Natural killer cell (primary cell): ENCODE measurements around the gene ANKRD17. TPM values are rescaled to one million over a fixed set of nuclear protein-coding genes. Genes with fewer than 3 reads are reported as not detected.

Source experiments
- ATAC-seq, 3 donors: fragments of 150-1000 bp in 2 of 3; fragments of 200-7000 bp in 1 of 3; cut with Tn5 transposase; 1 replicate in 1 of 3; 2 replicates in 2 of 3; pipeline ENCODE4 v1.10.0; 2021; ENCODE audit warnings: mild to moderate bottlenecking in 2 of 3, moderate library complexity in 2 of 3
- DNase-seq, 2 donors: peaks; one replicate each; pipeline versions ENCODE4 v3.0.0 to v3.0.0-alpha.2; 2013 to 2021; ENCODE audit warnings: mixed read lengths in 1 of 2
- H3K27ac ChIP-seq: one replicate; pipeline ENCODE4 v1.5.1; 2013; ENCODE audit warnings: mild to moderate bottlenecking, low read length
- H3K27me3 ChIP-seq: one replicate; pipeline ENCODE4 v1.6.1; 2013; ENCODE audit warnings: low read length; ENCODE audit not compliant: control insufficient read depth, insufficient read depth
- H3K36me3 ChIP-seq: one replicate; pipeline ENCODE4 v1.6.1; 2013; ENCODE audit warnings: low read length; ENCODE audit not compliant: control insufficient read depth, insufficient read depth
- H3K4me1 ChIP-seq: one replicate; pipeline ENCODE4 v1.6.1; 2013; ENCODE audit warnings: low read length; ENCODE audit not compliant: control insufficient read depth, insufficient read depth
- H3K4me3 ChIP-seq: one replicate; pipeline ENCODE4 v1.5.1; 2013; ENCODE audit warnings: low read length
- H3K9me3 ChIP-seq: one replicate; pipeline ENCODE4 v1.6.1; 2013; ENCODE audit warnings: low read length; ENCODE audit not compliant: control insufficient read depth, insufficient read depth
- H3K27ac Mint-ChIP-seq, 2 donors: one replicate each; pipeline ENCODE4 v1.8.0; 2022; ENCODE audit warnings: mild to moderate bottlenecking in 2 of 2, mixed read lengths in 2 of 2, moderate library complexity in 1 of 2
- H3K27me3 Mint-ChIP-seq, 2 donors: one replicate each; pipeline ENCODE4 v1.8.0; 2022; ENCODE audit warnings: low read depth in 2 of 2, mixed read lengths in 2 of 2
- H3K36me3 Mint-ChIP-seq: one replicate; pipeline ENCODE4 v1.8.0; 2022; ENCODE audit warnings: mixed read lengths
- H3K4me1 Mint-ChIP-seq, 2 donors: one replicate each; pipeline ENCODE4 v1.8.0; 2022; ENCODE audit warnings: mixed read lengths in 2 of 2
- H3K4me3 Mint-ChIP-seq: one replicate; pipeline ENCODE4 v1.8.0; 2022; ENCODE audit warnings: mild to moderate bottlenecking, moderate library complexity, mixed read lengths
- H3K9me3 Mint-ChIP-seq, 2 donors: one replicate each; pipeline ENCODE4 v1.8.0; 2022; ENCODE audit warnings: mixed read lengths in 2 of 2
- CTCF ChIP-seq: fragments of 200-600 bp; IDR thresholded peaks from one replicate; pipeline ENCODE4 v1.8.0; 2022; ENCODE audit warnings: antibody characterized with exemption
- WGBS: methylation state at CpG from one replicate; pipeline ENCODE4 v1.1.7; 2013; ENCODE audit warnings: missing lambda C conversion rate; ENCODE audit not compliant: insufficient coverage; 5-methylcytosine and 5-hydroxymethylcytosine counted together
- intact Hi-C: fragments of 100-400 bp; cut with micrococcal nuclease; formaldehyde crosslinking; loops from one replicate; pipeline ENCODE4 v1.14.2; 2022
- total RNA-seq, 4 donors: library from RNA; stranded (reverse); fragments of 120-200 nt in 1 of 4; gene quantifications; one replicate each; pipeline versions ENCODE4 v1.2.3 to v1.2.4, GENCODE V29; 2013 to 2022

ANKRD17 gene
- total RNA-seq, 3 donors from 2014 or later (not counting 1 experiment from before 2014, with no cell fraction given): 51.8 to 70.2 (median 63.0) TPM

GRCh38 chr4:73156394-73156793, 102.2 kb downstream of the ANKRD17 start:
- no peak for TF ChIP-seq CTCF
- WGBS: 100% methylated on average over 2 of the region's 3 CpGs
- no peaks in the 10 kb centered on the region for H3K4me1 ChIP-seq
- H3K36me3 Mint-ChIP-seq: no peaks in the 10 kb centered on the region
- H3K27ac Mint-ChIP-seq: peak overlapping the region; percentile 19 to 57
- DNase-seq (no peak), ATAC-seq (no peak)
- H3K4me1 Mint-ChIP-seq: peaks cover 6 to 10% of the 10 kb centered on the region in 2 donors
- no peak overlapping the region for H3K27ac ChIP-seq
- H3K9me3 Mint-ChIP-seq: no peaks in the 10 kb centered on the region
- H3K4me3 Mint-ChIP-seq: no peak overlapping the region
- no peaks in the 10 kb centered on the region for H3K27me3 Mint-ChIP-seq
- intact Hi-C loops: no loop called here
- H3K36me3 ChIP-seq: peaks cover 37% of the 10 kb centered on the region
- no peak overlapping the region for H3K4me3 ChIP-seq
- H3K27me3 ChIP-seq: no peaks in the 10 kb centered on the region
- no peaks in the 10 kb centered on the region for H3K9me3 ChIP-seq

- Histone ChIP-seq H3K36me3 (peaks cover 57% of the 10 kb centered on the region), H3K27ac (no peak overlapping the region), H3K4me3 (no peak overlapping the region), H3K9me3 (no peaks in the 10 kb centered on the region), H3K27me3 (no peaks in the 10 kb centered on the region), H3K4me1 (no peaks in the 10 kb centered on the region)
- H3K36me3 Mint-ChIP-seq: peaks cover 17% of the 10 kb centered on the region
- no peaks in the 10 kb centered on the region for H3K9me3 Mint-ChIP-seq
- H3K4me3 Mint-ChIP-seq: no peak overlapping the region
- no peaks in the 10 kb centered on the region for H3K27me3 Mint-ChIP-seq
- ATAC-seq: no peak
- peaks cover under 1 to 4% of the 10 kb centered on the region in 2 donors for H3K4me1 Mint-ChIP-seq
- DNase-seq: no peak
- no peak overlapping the region for H3K27ac Mint-ChIP-seq
- no CpG with 5 or more reads among the region's 1 CpG for WGBS
- intact Hi-C loops: no loop called here
- no peak for TF ChIP-seq CTCF
Measured at GRCh38 chr4:73152893-73153292, 105.7 kb downstream of the ANKRD17 start.

- Histone ChIP-seq H3K27ac (no peak overlapping the region), H3K4me1 (no peaks in the 10 kb centered on the region), H3K36me3 (peaks cover 82% of the 10 kb centered on the region), H3K9me3 (no peaks in the 10 kb centered on the region), H3K27me3 (no peaks in the 10 kb centered on the region), H3K4me3 (no peak overlapping the region)
- intact Hi-C loops: loop anchor here (5.0 kb wide), 1 partner anchor 114 kb away; the partner anchor contains the start of gene ANKRD17
- H3K36me3 Mint-ChIP-seq: peaks cover 14% of the 10 kb centered on the region
- no peaks in the 10 kb centered on the region for H3K9me3 Mint-ChIP-seq
- H3K4me1 Mint-ChIP-seq: no peaks in the 10 kb centered on the region
- ATAC-seq: no peak
- peak; percentile 39 for TF ChIP-seq CTCF
- no peaks in the 10 kb centered on the region for H3K27me3 Mint-ChIP-seq
- 100% methylated on average over 2 of the region's 4 CpGs for WGBS
- DNase-seq: no peak
- no peak overlapping the region for H3K27ac Mint-ChIP-seq
- H3K4me3 Mint-ChIP-seq: no peak overlapping the region
Measured at GRCh38 chr4:73142995-73143547, 115.5 kb downstream of the ANKRD17 start.

- no peaks in the 10 kb centered on the region for H3K9me3 Mint-ChIP-seq
- no peak overlapping the region for H3K4me3 Mint-ChIP-seq
- intact Hi-C loops: loop anchor here (5.0 kb wide), 1 partner anchor 117 kb away; the partner anchor contains the start of gene ANKRD17
- H3K36me3 ChIP-seq: peaks cover 68% of the 10 kb centered on the region
- H3K4me3 ChIP-seq: no peak overlapping the region
- DNase-seq: no peak
- H3K4me1 Mint-ChIP-seq: peaks cover 5 to 6% of the 10 kb centered on the region in 2 donors
- no peak for TF ChIP-seq CTCF
- no peaks in the 10 kb centered on the region for H3K27me3 ChIP-seq
- H3K27me3 Mint-ChIP-seq: no peaks in the 10 kb centered on the region
- peaks cover 14% of the 10 kb centered on the region for H3K36me3 Mint-ChIP-seq
- no peaks in the 10 kb centered on the region for H3K4me1 ChIP-seq
- peak overlapping the region in 1 of 2 donors; percentile 2 for H3K27ac Mint-ChIP-seq
- no peak overlapping the region for H3K27ac ChIP-seq
- no peak for ATAC-seq
- no peaks in the 10 kb centered on the region for H3K9me3 ChIP-seq
- 98% methylated on average over 2 of the region's 2 CpGs for WGBS
Measured at GRCh38 chr4:73139991-73140390, 118.6 kb downstream of the ANKRD17 start.
